WERI-Rb-1 (cell line): Measurements from ENCODE around the gene SLU7.

Source experiments
- DNase-seq: peaks from one replicate; pipeline ENCODE4 v3.0.0-alpha.2; 2020
- H3K27ac ChIP-seq: fragments of 250-450 bp; sonication (Bioruptor Pico); 2 replicates; pipeline ENCODE4 v1.5.1; 2020; ENCODE audit warnings: mild to moderate bottlenecking, moderate library complexity
- H3K27me3 ChIP-seq: fragments of 250-450 bp; sonication (Bioruptor Pico); 2 replicates; pipeline ENCODE4 v1.5.1; 2021; ENCODE audit warnings: mild to moderate bottlenecking, low read depth, moderate library complexity; ENCODE audit not compliant: insufficient read depth, severe bottlenecking
- H3K36me3 ChIP-seq: fragments of 250-450 bp; sonication (Bioruptor Pico); 2 replicates; pipeline ENCODE4 v1.5.1; 2020; ENCODE audit warnings: mild to moderate bottlenecking, moderate library complexity
- H3K4me3 ChIP-seq: 2 replicates; pipeline ENCODE4 v1.5.1; 2011; ENCODE audit warnings: low read depth, mild to moderate bottlenecking, control low read depth, low read length
- H3K9me3 ChIP-seq: fragments of 250-450 bp; sonication (Bioruptor Pico); 2 replicates; pipeline ENCODE4 v1.5.1; 2021; ENCODE audit warnings: mild to moderate bottlenecking, moderate library complexity; ENCODE audit not compliant: severe bottlenecking
- CTCF ChIP-seq: IDR thresholded peaks from 2 replicates; pipeline ENCODE4 v1.5.1; 2011; ENCODE audit warnings: low read depth, mild to moderate bottlenecking, control low read depth, inconsistent platforms, low read length

SLU7 gene

GRCh38 chr5:160382346-160382745 is 36.5 kb downstream of the SLU7 start:
- Histone ChIP-seq H3K4me3 (no peak overlapping the region), H3K9me3 (no peaks in the 10 kb centered on the region), H3K27me3 (no peaks in the 10 kb centered on the region), H3K36me3 (no peaks in the 10 kb centered on the region), H3K27ac (no peak overlapping the region)
- TF ChIP-seq CTCF, result no peak
- no peak for DNase-seq

- Histone ChIP-seq H3K27ac (no peak overlapping the region), H3K4me3 (no peak overlapping the region), H3K36me3 (no peaks in the 10 kb centered on the region), H3K9me3 (no peaks in the 10 kb centered on the region), H3K27me3 (no peaks in the 10 kb centered on the region)
- TF ChIP-seq CTCF, result no peak
- no peak for DNase-seq
Observed at GRCh38 chr5:160380041-160380440, 38.8 kb downstream of the SLU7 start.

GRCh38 chr5:160379511-160379910 is 39.4 kb downstream of the SLU7 start:
- Histone ChIP-seq H3K36me3 (no peaks in the 10 kb centered on the region), H3K27me3 (no peaks in the 10 kb centered on the region), H3K4me3 (no peak overlapping the region), H3K9me3 (no peaks in the 10 kb centered on the region), H3K27ac (no peak overlapping the region)
- no peak for DNase-seq
- TF ChIP-seq CTCF, result no peak

GRCh38 chr5:160378330-160378729 is 40.6 kb downstream of the SLU7 start:
- Histone ChIP-seq H3K4me3 (no peak overlapping the region), H3K36me3 (no peaks in the 10 kb centered on the region), H3K27me3 (no peaks in the 10 kb centered on the region), H3K27ac (no peak overlapping the region), H3K9me3 (no peaks in the 10 kb centered on the region)
- no peak for TF ChIP-seq CTCF
- no peak for DNase-seq

- H3K27ac ChIP-seq, result no peak overlapping the region
- no peaks in the 10 kb centered on the region for H3K9me3 ChIP-seq
- H3K4me3 ChIP-seq, result no peak overlapping the region
- no peak for DNase-seq
- no peak for TF ChIP-seq CTCF
- no peaks in the 10 kb centered on the region for H3K27me3 ChIP-seq
- H3K36me3 ChIP-seq, result no peaks in the 10 kb centered on the region
Observed at GRCh38 chr5:160377651-160378050, 41.2 kb downstream of the SLU7 start.

- no peaks in the 10 kb centered on the region for H3K9me3 ChIP-seq
- H3K36me3 ChIP-seq, result no peaks in the 10 kb centered on the region
- no peak overlapping the region for H3K4me3 ChIP-seq
- no peak overlapping the region for H3K27ac ChIP-seq
- no peak for TF ChIP-seq CTCF
- no peak for DNase-seq
- no peaks in the 10 kb centered on the region for H3K27me3 ChIP-seq
Observed at GRCh38 chr5:160376416-160376815, 42.5 kb downstream of the SLU7 start.
